GM12892 (cell line): ENCODE measurements around the gene MTMR1.

Source experiments
- DNase-seq: peaks from one replicate; pipeline ENCODE4 v3.0.0; 2011; ENCODE audit not compliant: insufficient read length
- FAIRE-seq: peaks from 2 replicates; lab custom pipeline; 2011; peaks lifted over from hg19 to GRCh38; lab: Jason Lieb, UNC
- POLR2A ChIP-seq: IDR thresholded peaks from 2 replicates; pipeline ENCODE4 v1.6.1; 2011; ENCODE audit warnings: low read depth, low read length, control low read depth
- POLR2AphosphoS5 ChIP-seq: IDR thresholded peaks from 2 replicates; pipeline ENCODE4 v1.6.1; 2011; ENCODE audit warnings: low read depth, low read length, control low read depth
- TAF1 ChIP-seq: IDR thresholded peaks from 2 replicates; pipeline ENCODE4 v1.6.1; 2011; ENCODE audit warnings: low read depth, mild to moderate bottlenecking, control low read depth, low read length, borderline replicate concordance

MTMR1 gene

GRCh38 chrX:150775569-150776350 is 82.6 kb downstream of the MTMR1 start:
- TF ChIP-seq POLR2AphosphoS5, result no peak
- no peak for TF ChIP-seq POLR2A
- no peak for TF ChIP-seq TAF1
- DNase-seq, result no peak
- no peak for FAIRE-seq

- no peak for FAIRE-seq
- no peak for DNase-seq
- TF ChIP-seq TAF1, result no peak
- TF ChIP-seq POLR2AphosphoS5, result no peak
- no peak for TF ChIP-seq POLR2A
Measured at GRCh38 chrX:150777328-150777992, 84.3 kb downstream of the MTMR1 start.

- TF ChIP-seq POLR2A, result no peak
- TF ChIP-seq TAF1, result no peak
- TF ChIP-seq POLR2AphosphoS5, result no peak
- DNase-seq (no peak), FAIRE-seq (no peak)
Measured at GRCh38 chrX:150779385-150779784, 86.2 kb downstream of the MTMR1 start.

GRCh38 chrX:150781677-150782076 is 88.5 kb downstream of the MTMR1 start:
- no peak for DNase-seq
- no peak for TF ChIP-seq POLR2A
- no peak for TF ChIP-seq TAF1
- TF ChIP-seq POLR2AphosphoS5, result no peak
- no peak for FAIRE-seq

- no peak for DNase-seq
- TF ChIP-seq TAF1 (no peak), POLR2AphosphoS5 (no peak), POLR2A (no peak)
- FAIRE-seq, result peak; percentile 21
Measured at GRCh38 chrX:150790021-150790420, 96.8 kb downstream of the MTMR1 start.

GRCh38 chrX:150792949-150793527 is 99.8 kb downstream of the MTMR1 start:
- no peak for DNase-seq
- FAIRE-seq, result no peak
- no peak for TF ChIP-seq POLR2A
- no peak for TF ChIP-seq POLR2AphosphoS5
- no peak for TF ChIP-seq TAF1

- DNase-seq (no peak), FAIRE-seq (no peak)
- TF ChIP-seq POLR2A (no peak), POLR2AphosphoS5 (no peak), TAF1 (no peak)
Measured at GRCh38 chrX:150805736-150806135, 112.5 kb downstream of the MTMR1 start.

- no peak for FAIRE-seq
- no peak for DNase-seq
- no peak for TF ChIP-seq POLR2AphosphoS5
- TF ChIP-seq TAF1, result no peak
- TF ChIP-seq POLR2A, result no peak
Measured at GRCh38 chrX:150806827-150807226, 113.6 kb downstream of the MTMR1 start.

GRCh38 chrX:150813922-150814321 is 120.7 kb downstream of the MTMR1 start:
- no peak for DNase-seq
- peak; percentile 27 for FAIRE-seq
- TF ChIP-seq TAF1, result no peak
